KMS-11 (cell line): ENCODE measurements around the gene HSPA12A.

ENCODE experiments used
- H2AFZ ChIP-seq: fragments of 200-600 bp; sonication (generic); 2 replicates; pipeline ENCODE4 v1.6.1; 2016; ENCODE audit warnings: antibody characterized with exemption, mixed run types, low read depth
- H3K27ac ChIP-seq: fragments of 200-600 bp; sonication (generic); 2 replicates; pipeline ENCODE4 v1.6.1; 2016; ENCODE audit warnings: mild to moderate bottlenecking, mixed run types
- H3K27me3 ChIP-seq: fragments of 200-600 bp; sonication (generic); 2 replicates; pipeline ENCODE4 v1.6.1; 2017; ENCODE audit warnings: mild to moderate bottlenecking, low read depth, mixed run types, moderate library complexity; ENCODE audit not compliant: insufficient read depth
- H3K36me3 ChIP-seq: fragments of 200-600 bp; sonication (generic); 2 replicates; pipeline ENCODE4 v1.6.1; 2017; ENCODE audit warnings: mild to moderate bottlenecking, mixed run types; ENCODE audit not compliant: insufficient read depth
- H3K4me1 ChIP-seq: fragments of 200-600 bp; sonication (generic); 2 replicates; pipeline ENCODE4 v1.6.1; 2016; ENCODE audit warnings: mild to moderate bottlenecking, low read depth, mixed run types; ENCODE audit not compliant: poor library complexity, severe bottlenecking
- H3K4me2 ChIP-seq: fragments of 200-600 bp; sonication (generic); 2 replicates; pipeline ENCODE4 v1.7.0; 2016; ENCODE audit warnings: mild to moderate bottlenecking, mixed run types
- H3K4me3 ChIP-seq: fragments of 200-600 bp; sonication (generic); IDR thresholded peaks from 2 replicates; pipeline ENCODE4 v1.6.1; 2017; ENCODE audit warnings: low read depth, low read length, mixed read lengths; ENCODE audit not compliant: insufficient read depth
- H3K79me2 ChIP-seq: fragments of 200-600 bp; sonication (generic); 2 replicates; pipeline ENCODE4 v1.6.1; 2016; ENCODE audit warnings: low read depth, mixed run types; ENCODE audit not compliant: insufficient read depth
- H3K9ac ChIP-seq: fragments of 200-600 bp; sonication (generic); 2 replicates; pipeline ENCODE4 v1.6.1; 2016; ENCODE audit warnings: mild to moderate bottlenecking, mixed run types
- H4K20me1 ChIP-seq: fragments of 200-600 bp; sonication (generic); 2 replicates; pipeline ENCODE4 v1.6.1; 2016; ENCODE audit warnings: mild to moderate bottlenecking, mixed run types; ENCODE audit not compliant: insufficient read depth
- TF ChIP-seq, protein P1 (sequence below): fragments of 200-600 bp; sonication (generic); conservative IDR thresholded peaks from 2 replicates; pipeline ENCODE4 v1.6.1; 2017; ENCODE audit warnings: low read depth, mild to moderate bottlenecking, antibody characterized with exemption, low read length, moderate library complexity, mixed read lengths

The HSPA12A gene

DNA sequence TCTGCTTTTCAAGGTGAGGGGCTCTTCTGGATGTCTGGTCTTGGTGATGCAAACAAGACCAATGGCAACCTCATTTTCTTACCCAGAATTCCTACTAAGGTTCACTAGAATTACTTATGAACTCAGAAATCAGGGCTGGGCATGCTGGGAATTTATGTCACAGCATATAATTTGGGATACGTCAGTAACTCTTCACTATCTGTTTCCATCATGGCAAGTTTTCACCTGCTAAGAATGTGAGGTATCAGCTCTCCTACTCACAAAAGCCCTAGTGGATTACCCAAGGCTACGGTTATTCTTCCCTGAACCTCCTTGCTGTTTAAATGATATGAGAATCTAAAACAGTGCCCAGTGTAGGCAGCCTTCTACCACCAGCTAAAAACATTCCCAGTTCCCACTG lies 68.5 kb downstream of the HSPA12A start:
- Histone ChIP-seq H3K36me3 (no peaks in the 10 kb centered on the region), H2AFZ (no peak overlapping the region), H3K9ac (no peak overlapping the region), H4K20me1 (no peaks in the 10 kb centered on the region), H3K4me1 (no peaks in the 10 kb centered on the region), H3K4me2 (no peak overlapping the region), H3K4me3 (no peak overlapping the region), H3K27me3 (no peaks in the 10 kb centered on the region), H3K79me2 (no peaks in the 10 kb centered on the region), H3K27ac (no peak overlapping the region)
- TF ChIP-seq, protein P1, sequence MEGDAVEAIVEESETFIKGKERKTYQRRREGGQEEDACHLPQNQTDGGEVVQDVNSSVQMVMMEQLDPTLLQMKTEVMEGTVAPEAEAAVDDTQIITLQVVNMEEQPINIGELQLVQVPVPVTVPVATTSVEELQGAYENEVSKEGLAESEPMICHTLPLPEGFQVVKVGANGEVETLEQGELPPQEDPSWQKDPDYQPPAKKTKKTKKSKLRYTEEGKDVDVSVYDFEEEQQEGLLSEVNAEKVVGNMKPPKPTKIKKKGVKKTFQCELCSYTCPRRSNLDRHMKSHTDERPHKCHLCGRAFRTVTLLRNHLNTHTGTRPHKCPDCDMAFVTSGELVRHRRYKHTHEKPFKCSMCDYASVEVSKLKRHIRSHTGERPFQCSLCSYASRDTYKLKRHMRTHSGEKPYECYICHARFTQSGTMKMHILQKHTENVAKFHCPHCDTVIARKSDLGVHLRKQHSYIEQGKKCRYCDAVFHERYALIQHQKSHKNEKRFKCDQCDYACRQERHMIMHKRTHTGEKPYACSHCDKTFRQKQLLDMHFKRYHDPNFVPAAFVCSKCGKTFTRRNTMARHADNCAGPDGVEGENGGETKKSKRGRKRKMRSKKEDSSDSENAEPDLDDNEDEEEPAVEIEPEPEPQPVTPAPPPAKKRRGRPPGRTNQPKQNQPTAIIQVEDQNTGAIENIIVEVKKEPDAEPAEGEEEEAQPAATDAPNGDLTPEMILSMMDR: no peak

DNA sequence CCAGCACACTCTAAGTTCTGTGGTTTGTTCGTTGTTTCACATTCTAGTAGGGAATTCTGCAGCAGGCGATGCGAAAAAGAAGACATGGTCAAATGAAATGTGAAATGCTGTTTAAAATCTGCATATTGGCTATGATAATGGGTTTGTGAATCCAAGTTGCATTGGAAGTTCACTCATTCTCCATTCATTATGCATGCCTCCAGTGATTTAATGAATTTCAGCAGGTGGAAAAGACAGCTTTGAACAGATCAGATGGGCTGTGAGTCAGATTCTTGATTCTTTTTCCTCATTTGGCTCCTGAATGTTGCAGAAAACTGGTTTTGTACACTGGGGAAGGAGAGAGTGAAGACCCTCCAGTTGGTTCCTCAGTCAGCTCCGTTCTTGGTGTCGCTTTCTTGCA lies 69.5 kb downstream of the HSPA12A start:
- Histone ChIP-seq H3K79me2 (no peaks in the 10 kb centered on the region), H3K4me2 (no peak overlapping the region), H3K36me3 (no peaks in the 10 kb centered on the region), H3K4me1 (no peaks in the 10 kb centered on the region), H3K9ac (no peak overlapping the region), H3K27me3 (no peaks in the 10 kb centered on the region), H2AFZ (no peak overlapping the region), H3K4me3 (no peak overlapping the region), H3K27ac (no peak overlapping the region), H4K20me1 (no peaks in the 10 kb centered on the region)
- TF ChIP-seq, protein P1: no peak

DNA sequence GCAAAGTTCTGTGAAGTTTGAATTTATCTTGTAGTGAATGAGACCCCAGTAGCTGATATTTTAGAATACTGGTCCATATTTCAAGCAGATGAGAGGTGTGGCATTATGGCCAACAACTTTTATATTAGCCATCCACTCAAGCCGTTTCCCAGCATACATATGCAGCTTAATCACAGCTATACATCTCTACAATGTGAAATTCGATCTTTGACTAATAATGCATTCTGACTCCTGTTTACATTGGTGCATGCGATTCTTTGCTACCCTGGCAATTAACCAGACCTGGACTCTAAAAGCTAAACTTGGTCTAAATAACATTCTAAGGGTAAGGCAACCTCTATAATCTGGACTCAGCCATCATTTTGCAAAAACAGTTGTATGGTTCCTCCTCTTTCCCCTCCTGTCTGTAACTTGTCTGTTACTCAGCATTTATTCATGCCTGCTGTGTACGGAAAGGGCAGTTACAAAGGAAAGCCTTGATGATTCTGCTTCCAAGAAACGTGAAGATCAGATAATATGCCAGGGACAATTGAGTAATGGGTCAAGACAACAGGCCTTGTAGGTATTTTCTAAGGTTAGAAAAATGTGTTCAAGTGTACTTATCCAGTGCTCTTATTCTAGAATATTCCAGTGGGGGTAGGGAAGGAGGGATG lies 71.0 kb downstream of the HSPA12A start:
- H3K4me3 ChIP-seq: no peak overlapping the region
- no peak overlapping the region for H3K9ac ChIP-seq
- no peaks in the 10 kb centered on the region for H3K79me2 ChIP-seq
- no peaks in the 10 kb centered on the region for H3K4me1 ChIP-seq
- H3K4me2 ChIP-seq: no peak overlapping the region
- H3K36me3 ChIP-seq: no peaks in the 10 kb centered on the region
- H4K20me1 ChIP-seq: no peaks in the 10 kb centered on the region
- no peak overlapping the region for H3K27ac ChIP-seq
- H3K27me3 ChIP-seq: no peaks in the 10 kb centered on the region
- no peak overlapping the region for H2AFZ ChIP-seq
- TF ChIP-seq, protein P1: no peak

DNA sequence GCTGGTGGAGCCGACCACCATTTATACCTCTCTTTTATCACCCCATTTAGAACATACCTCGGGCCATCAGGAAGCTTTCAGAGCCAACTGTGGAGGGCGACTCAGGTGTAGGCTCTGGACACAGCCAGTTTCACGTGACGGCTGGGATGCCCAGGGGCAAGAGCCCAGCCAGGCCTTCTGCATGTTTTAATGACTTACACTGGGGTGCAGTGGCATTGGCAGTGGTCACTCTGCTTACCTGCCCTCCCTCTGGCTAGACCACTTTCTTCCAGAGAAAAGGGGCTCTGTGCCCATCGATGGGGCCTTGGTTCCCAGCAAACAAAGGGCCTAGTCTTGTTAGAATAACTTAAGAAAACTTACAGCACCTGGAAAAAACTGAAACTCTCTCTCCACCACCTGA lies 71.7 kb downstream of the HSPA12A start:
- Histone ChIP-seq H3K4me2 (no peak overlapping the region), H2AFZ (no peak overlapping the region), H3K27me3 (no peaks in the 10 kb centered on the region), H3K36me3 (no peaks in the 10 kb centered on the region), H3K4me3 (no peak overlapping the region), H3K4me1 (no peaks in the 10 kb centered on the region), H3K9ac (no peak overlapping the region), H3K27ac (no peak overlapping the region), H4K20me1 (no peaks in the 10 kb centered on the region), H3K79me2 (no peaks in the 10 kb centered on the region)
- TF ChIP-seq, protein P1: no peak
